ENCODE data around the gene PPP2R5C.

PPP2R5C gene

GRCh38 chr14:101917413-101918017, 156.0 kb downstream of the PPP2R5C start:
- no peak for DNase-seq (ENCODE audit: low read depth)

DNA sequence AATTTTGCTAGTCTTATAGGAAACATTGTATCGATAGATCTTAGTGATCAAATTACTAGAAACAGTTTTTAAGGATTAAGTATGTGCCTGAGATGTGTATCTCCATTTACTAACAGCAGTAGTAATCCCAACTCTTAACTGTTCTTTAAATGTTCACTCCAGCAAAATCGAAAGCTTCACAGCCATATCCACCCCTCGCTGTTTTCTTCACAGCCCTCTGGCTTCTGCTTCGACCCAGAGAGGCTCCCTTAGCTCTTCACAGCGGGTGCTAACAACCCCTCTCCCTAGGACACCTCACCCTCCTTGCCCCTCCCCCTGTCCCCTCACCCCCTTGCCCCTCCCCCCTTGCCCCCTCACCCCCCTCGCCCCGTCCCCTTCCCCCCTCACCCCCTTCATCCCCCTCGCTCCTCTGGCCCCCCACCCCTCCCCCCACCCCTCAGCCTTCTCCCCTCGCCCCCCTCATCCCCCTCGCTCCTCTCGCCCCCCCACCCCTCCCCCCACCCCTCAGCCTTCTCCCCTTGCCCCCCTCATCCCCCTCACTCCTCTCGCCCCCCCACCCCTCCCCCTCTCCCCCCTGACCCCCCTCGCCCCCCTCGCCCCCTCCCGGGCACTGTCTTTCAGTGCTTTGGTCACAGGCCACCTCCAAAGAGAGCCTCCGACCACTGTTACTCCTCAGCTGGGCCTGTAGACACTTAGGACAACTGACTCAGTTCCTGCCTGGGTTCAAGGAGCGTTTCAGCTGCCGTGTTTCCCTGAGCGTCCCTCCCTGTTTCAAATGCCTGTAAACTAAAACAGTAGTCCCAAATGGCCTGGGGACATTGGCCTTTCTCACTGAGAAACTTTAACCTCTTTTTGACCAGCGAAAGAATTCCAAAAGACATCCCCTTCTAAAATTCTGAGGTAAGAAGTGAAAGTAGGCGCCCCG, 156.8 kb downstream of the PPP2R5C start:
- DNase-seq (ENCODE audit: low read depth) = no peak

- DNase-seq (ENCODE audit: low read depth) = no peak
Measured at GRCh38 chr14:101920271-101920670, 158.8 kb downstream of the PPP2R5C start.

DNA sequence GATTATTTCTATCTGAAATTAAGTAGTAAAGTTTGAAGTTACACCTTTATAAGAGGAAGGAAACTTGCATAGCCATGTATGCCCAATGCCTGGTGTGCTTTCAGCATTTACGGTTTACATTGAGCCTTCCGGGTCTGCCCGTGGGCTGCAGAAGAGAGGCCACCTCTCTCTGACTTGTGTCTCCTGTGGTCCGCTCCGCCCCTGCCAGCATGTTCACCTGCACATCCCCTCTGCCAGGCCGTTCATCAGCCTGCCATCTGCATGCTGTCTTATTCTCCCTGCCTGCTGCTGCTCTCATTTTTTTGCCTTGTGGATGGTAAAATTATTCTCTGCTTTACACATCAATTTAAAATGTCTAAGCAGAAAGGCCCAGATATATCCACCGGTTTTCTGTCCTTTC, 161.4 kb downstream of the PPP2R5C start:
- DNase-seq (ENCODE audit: low read depth) = no peak

- DNase-seq (ENCODE audit: low read depth) = no peak
Measured at GRCh38 chr14:101925152-101925551, 163.6 kb downstream of the PPP2R5C start.

- no peak for DNase-seq (ENCODE audit: low read depth)
Measured at GRCh38 chr14:101926085-101926484, 164.6 kb downstream of the PPP2R5C start.

DNA sequence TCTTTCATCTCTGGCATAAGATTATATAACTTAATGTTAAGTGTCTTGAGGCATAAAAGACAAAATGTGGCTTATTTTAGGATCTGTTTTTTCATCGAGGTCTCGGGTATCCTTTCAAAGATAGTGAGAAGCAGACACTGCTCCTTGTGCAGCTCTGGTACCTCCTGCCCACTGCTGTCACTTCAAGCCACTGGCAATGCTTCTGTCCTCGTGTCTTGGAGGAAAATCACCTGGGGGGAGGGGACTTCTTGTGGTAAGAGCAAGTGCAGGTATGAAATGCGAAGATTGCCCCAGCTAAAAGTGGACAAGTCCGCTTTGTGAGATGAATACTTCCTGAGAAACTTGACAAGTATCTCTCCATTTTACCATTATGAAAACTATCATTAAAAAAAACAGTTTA, 165.1 kb downstream of the PPP2R5C start:
- DNase-seq (ENCODE audit: low read depth) = no peak

DNA sequence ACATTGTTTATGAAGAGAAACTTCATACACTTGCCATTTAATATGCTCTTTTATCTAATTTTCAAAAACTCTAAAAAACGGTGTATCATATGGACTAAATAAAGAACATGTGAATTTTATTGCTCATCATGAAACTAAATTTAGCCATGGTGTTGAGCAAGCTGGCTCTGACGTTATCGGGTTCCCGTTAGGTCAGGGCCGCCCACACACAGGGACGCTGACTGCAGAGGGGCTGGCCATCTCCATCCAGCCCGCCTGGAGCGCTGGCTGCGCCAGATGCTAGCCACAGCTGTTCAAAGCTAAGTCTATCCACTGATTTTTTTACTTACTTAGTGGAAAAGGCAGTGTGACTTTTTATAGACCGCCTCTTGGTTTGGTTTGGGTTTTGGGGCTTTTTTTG, 166.3 kb downstream of the PPP2R5C start:
- peak; percentile 93 for DNase-seq (ENCODE audit: low read depth)

- DNase-seq (ENCODE audit: low read depth) = no peak
Measured at GRCh38 chr14:101928415-101928841, 166.9 kb downstream of the PPP2R5C start.

GRCh38 chr14:101929096-101929495, 167.6 kb downstream of the PPP2R5C start:
- DNase-seq (ENCODE audit: low read depth) = no peak

DNA sequence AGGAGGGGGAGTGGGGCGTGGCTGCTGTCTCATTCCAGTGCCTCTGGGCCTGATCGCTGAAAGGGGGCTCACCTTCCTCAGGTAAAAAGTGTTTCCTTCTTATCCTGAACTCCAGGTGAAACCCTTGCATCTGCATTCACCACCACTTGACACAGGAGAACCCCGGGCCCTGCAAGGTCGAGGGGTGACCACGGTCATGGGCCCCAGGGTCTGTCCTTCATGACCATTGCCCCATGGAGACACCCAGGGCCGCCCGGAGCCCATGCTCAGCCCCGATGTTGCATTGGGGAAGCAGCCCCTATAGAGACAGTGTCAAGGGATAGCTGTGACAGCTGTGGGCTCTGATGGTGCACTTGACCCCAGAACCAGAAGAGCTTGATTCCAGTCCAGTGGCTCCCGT, 168.4 kb downstream of the PPP2R5C start:
- DNase-seq (ENCODE audit: low read depth) = no peak

DNA sequence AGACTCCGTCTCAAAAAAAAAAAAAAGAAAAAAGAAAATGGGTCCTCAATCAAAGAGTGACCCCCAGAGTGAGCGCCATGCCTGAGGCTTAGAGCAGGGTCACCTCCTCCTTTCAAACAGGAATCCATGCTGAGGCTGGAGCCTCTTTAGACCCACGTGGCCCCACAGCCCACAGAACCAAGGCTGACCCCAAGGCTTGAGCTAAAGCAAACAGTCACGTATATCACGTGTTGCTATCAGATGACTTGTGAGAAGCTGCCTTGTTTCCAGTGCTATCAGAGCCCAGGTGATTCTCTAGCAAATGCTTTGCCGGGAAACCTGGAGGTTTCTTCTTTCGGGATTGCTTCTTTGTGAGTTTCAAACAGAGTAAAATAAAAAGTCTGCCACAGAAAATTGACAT, 171.2 kb downstream of the PPP2R5C start:
- DNase-seq (ENCODE audit: low read depth) = no peak

- DNase-seq (ENCODE audit: low read depth) = no peak
Measured at GRCh38 chr14:101933209-101933608, 171.7 kb downstream of the PPP2R5C start.

GRCh38 chr14:101934601-101935150, 173.2 kb downstream of the PPP2R5C start:
- no peak for DNase-seq (ENCODE audit: low read depth)

GRCh38 chr14:101937926-101938767, 176.6 kb downstream of the PPP2R5C start:
- DNase-seq (ENCODE audit: low read depth) = no peak

- no peak for DNase-seq (ENCODE audit: low read depth)
Measured at GRCh38 chr14:101939646-101940170, 178.2 kb downstream of the PPP2R5C start.

GRCh38 chr14:101944451-101944850, 182.9 kb downstream of the PPP2R5C start:
- no peak for DNase-seq (ENCODE audit: low read depth)

DNA sequence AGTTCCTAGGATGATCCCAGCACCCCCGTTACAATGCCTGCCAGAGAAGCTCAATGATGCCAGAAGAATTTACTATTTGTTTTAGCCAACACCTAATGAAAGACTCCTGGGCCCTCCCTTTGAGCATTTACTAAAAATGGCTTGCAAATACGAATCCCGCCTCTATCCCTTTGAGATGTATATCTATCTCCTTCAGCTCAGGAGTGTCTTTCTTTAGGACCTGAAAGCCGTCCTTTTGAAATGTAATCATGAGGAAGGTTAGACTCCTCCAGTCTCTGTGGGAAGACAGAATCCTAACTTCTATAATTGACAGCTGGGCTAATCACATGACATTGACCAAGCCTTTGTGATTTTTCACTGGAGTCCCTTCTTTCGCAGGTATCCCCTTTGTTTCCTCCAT, 183.7 kb downstream of the PPP2R5C start:
- DNase-seq (ENCODE audit: low read depth) = no peak

DNA sequence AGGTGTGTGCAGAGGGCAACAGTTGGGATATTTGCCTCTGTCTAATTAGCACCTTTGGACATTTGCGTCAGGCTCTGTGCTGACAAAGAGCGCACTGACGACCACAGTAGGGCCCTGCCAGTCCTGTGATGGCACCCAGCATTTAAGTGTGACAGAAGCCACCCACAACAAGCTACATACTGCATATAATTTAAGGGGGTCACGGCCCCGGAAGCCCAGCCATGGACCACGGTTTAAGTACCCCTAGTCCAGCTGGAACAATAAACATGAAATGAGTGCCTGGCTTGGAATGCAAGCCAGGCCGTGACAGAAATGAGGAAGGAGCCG, 186.0 kb downstream of the PPP2R5C start:
- no peak for DNase-seq (ENCODE audit: low read depth)

DNA sequence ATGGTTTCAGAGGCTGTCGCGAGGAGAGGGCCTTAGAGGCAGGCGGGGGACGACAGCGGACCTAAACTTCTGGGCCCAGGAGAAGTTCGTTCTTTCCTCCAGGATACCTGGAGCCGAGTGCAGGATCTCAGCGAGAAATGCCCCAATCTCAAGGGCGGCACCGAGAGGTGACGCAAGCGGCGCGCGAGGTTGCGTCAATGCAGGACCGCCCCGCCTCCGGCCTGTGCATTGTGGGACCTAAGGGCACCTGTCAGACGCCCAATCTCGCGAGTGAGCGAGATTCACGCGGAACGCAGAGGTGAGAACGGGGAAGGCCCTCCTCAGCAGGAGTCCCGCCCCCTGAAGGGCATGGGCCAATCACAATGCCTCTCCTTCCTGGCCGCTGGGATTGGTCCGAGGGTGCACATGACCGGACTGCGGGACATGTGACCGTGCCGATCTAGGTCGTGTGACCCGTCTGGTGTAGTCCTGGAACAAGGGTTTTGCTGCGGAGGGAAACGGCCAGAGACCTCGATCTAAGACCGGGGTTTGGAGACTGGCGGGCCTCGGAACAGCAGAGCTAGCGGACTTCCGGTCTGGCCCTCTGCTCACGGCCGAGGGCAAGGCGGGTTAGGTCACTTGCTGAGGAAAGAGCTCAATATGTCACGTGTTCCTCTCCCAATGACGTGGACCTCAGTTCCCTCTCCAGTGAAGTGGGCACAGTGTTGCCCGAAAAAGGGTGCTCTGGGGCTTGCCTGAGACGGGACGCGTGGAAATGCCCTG, 186.6 kb downstream of the PPP2R5C start:
- peak; percentile 100 for DNase-seq (ENCODE audit: low read depth)

DNA sequence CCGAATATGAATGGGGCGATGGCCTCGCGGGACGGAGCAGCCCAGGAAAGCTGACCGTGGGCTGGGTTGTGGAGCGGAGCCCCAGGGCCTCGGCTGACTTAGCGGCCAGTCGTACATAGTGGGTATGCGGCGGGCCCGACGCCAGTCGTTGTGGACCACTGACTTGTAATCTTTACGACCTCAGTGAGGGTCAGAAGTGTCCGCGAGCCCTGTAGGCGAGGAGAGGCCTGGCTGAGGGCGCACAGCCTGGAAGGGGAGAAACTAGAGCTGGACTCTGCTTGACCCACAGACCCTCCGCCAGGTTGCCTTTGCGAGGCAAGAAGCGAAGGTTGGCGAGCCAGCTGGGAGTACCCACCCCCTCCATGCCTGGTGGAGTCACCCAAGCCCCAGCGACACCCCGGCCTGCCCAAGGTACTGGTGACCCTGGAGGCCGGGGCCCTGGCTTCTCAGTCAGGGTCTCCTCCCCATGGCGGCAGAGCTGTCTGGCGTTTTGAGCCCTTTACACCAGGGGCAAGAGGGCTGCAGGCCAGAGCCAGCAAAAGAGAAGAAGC, 187.2 kb downstream of the PPP2R5C start:
- DNase-seq (ENCODE audit: low read depth) = no peak
